GM12874 (cell line): ENCODE measurements around the gene PF4V1.

Source experiments
- CTCF ChIP-seq: IDR thresholded peaks from 2 replicates; pipeline ENCODE4 v1.5.1; 2011; ENCODE audit warnings: low read depth, mild to moderate bottlenecking, control low read depth, low read length, moderate library complexity; ENCODE audit not compliant: insufficient read depth

PF4V1 gene

GRCh38 chr4:73836373-73837279, 16.5 kb upstream of the PF4V1 start, which contains the start of gene CXCL6:
Gene CXCL6, plus strand, starts transcription at chr4:73836678. Its CDS starts 73 bp downstream, at chr4:73836751.
- no peak for TF ChIP-seq CTCF

GRCh38 chr4:73839071-73839470, 14.0 kb upstream of the PF4V1 start:
- TF ChIP-seq CTCF: no peak

GRCh38 chr4:73839715-73840114, 13.4 kb upstream of the PF4V1 start:
- TF ChIP-seq CTCF: no peak

GRCh38 chr4:73841243-73841925, 11.7 kb upstream of the PF4V1 start:
- TF ChIP-seq CTCF: no peak

- no peak for TF ChIP-seq CTCF
Measured at GRCh38 chr4:73842696-73843095, 10.4 kb upstream of the PF4V1 start.

GRCh38 chr4:73843369-73843768, 9.7 kb upstream of the PF4V1 start:
- no peak for TF ChIP-seq CTCF

GRCh38 chr4:73844345-73844744, 8.8 kb upstream of the PF4V1 start:
- no peak for TF ChIP-seq CTCF
